Measurements from ENCODE around the gene TATDN3. TPM values are rescaled to one million over a fixed set of nuclear protein-coding genes. Genes with fewer than 3 reads are reported as not detected.
"Not testable (repeated sequence)": the region's sequence is repeated elsewhere in the genome, so short reads cannot be mapped to it uniquely, and the experiment has no call there.

Gene TATDN3
- polyA plus RNA-seq, 1 of the 3 experiments (the other 2 are of a cell fraction): 5.2 TPM

- not testable (repeated sequence) for H3F3A ChIP-seq (replicated peaks; ENCODE audit: insufficient read depth); H3K27me3 ChIP-seq (ENCODE audit: insufficient read depth); H3K4me1 ChIP-seq (ENCODE audit: control insufficient read depth in 1 of 2, insufficient read depth in 2 of 2, low read depth in 1 of 2, low read length in 1 of 2); DNase-seq; H3K9ac ChIP-seq; H3K4me3 ChIP-seq (ENCODE audit: low read depth in 2 of 2, low read length in 1 of 2); H3K36me3 ChIP-seq (replicated peaks in 1 of 2; ENCODE audit: control insufficient read depth in 1 of 2, insufficient read depth in 2 of 2, low read length in 1 of 2); H3K4me2 ChIP-seq; H3K9me3 ChIP-seq; H3K27ac ChIP-seq (ENCODE audit: low read depth in 2 of 2, low read length in 1 of 2); H3K9me2 ChIP-seq; H4K20me1 ChIP-seq (ENCODE audit: insufficient read depth); H2AFZ ChIP-seq (ENCODE audit: low read depth); H3K79me2 ChIP-seq (ENCODE audit: insufficient read depth)
- POLR2A ChIA-PET: interaction anchor here (1.2 kb wide), 1 partner anchor 24 kb away, joined by 3 read pairs; the partner anchor contains the start of gene FLVCR1
- CTCF ChIA-PET: interaction anchor here (0.7 to 1.3 kb wide), 2 partner anchors 25 to 57 kb away, joined by 3 read pairs; partner anchors contain the start of gene FLVCR1
- WGBS (ENCODE audit: low lambda C conversion rate): 82% methylated on average over 8 of the region's 8 CpGs
Measured at GRCh38 chr1:212833211-212834207, 41.8 kb downstream of the TATDN3 start.

GRCh38 chr1:212838145-212838544 lies 46.5 kb downstream of the TATDN3 start:
- Histone ChIP-seq H3F3A (replicated peaks; ENCODE audit: insufficient read depth) (no peaks in the 10 kb centered on the region), H3K4me1 (ENCODE audit: control insufficient read depth in 1 of 2, insufficient read depth in 2 of 2, low read depth in 1 of 2, low read length in 1 of 2) (no peaks in the 10 kb centered on the region), H3K9me2 (no peaks in the 10 kb centered on the region), H2AFZ (ENCODE audit: low read depth) (no peak overlapping the region), H3K9me3 (no peaks in the 10 kb centered on the region), H3K27ac (ENCODE audit: low read depth in 2 of 2, low read length in 1 of 2) (no peak overlapping the region), H3K9ac (no peak overlapping the region), H3K4me2 (no peak overlapping the region), H3K79me2 (ENCODE audit: insufficient read depth) (no peaks in the 10 kb centered on the region), H4K20me1 (ENCODE audit: insufficient read depth) (no peaks in the 10 kb centered on the region), H3K27me3 (ENCODE audit: insufficient read depth) (no peaks in the 10 kb centered on the region), H3K4me3 (ENCODE audit: low read depth in 2 of 2, low read length in 1 of 2) (no peak overlapping the region), H3K36me3 (replicated peaks in 1 of 2; ENCODE audit: control insufficient read depth in 1 of 2, insufficient read depth in 2 of 2, low read length in 1 of 2) (no peaks in the 10 kb centered on the region)
- TF ChIP-seq USF2 (IDR thresholded peaks at IDR 0.05; ENCODE audit: borderline replicate concordance, low read depth, low read length) (no peak), SMC3 (IDR thresholded peaks at IDR 0.05; ENCODE audit: low read depth, low read length) (no peak), RXRA (IDR thresholded peaks at IDR 0.05; ENCODE audit: borderline replicate concordance, low read depth) (no peak), GABPA (IDR thresholded peaks at IDR 0.05; ENCODE audit: low read depth) (no peak), EZH2phosphoT487 (IDR thresholded peaks at IDR 0.05; ENCODE audit: borderline replicate concordance, low read depth) (no peak), MXI1 (IDR thresholded peaks at IDR 0.05; ENCODE audit: low read depth, low read length) (no peak), ZBTB33 (IDR thresholded peaks at IDR 0.05; ENCODE audit: borderline replicate concordance, low read depth) (no peak), PBX3 (IDR thresholded peaks at IDR 0.05) (no peak), MAX (IDR thresholded peaks at IDR 0.05; ENCODE audit: low read depth) (no peak), NRF1 (IDR thresholded peaks at IDR 0.05; ENCODE audit: low read depth, low read length) (no peak)
- POLR2A ChIA-PET: no interaction called here
- 90% methylated on average over 5 of the region's 5 CpGs for WGBS (ENCODE audit: low lambda C conversion rate)
- DNase-seq: no peak
- CTCF ChIA-PET: no interaction called here

- H2AFZ ChIP-seq (ENCODE audit: low read depth); H3K4me1 ChIP-seq (ENCODE audit: control insufficient read depth in 1 of 2, insufficient read depth in 2 of 2, low read depth in 1 of 2, low read length in 1 of 2); POLR2A ChIA-PET; H3F3A ChIP-seq (replicated peaks; ENCODE audit: insufficient read depth); H4K20me1 ChIP-seq (ENCODE audit: insufficient read depth); H3K79me2 ChIP-seq (ENCODE audit: insufficient read depth); H3K27me3 ChIP-seq (ENCODE audit: insufficient read depth); H3K27ac ChIP-seq (ENCODE audit: low read depth in 2 of 2, low read length in 1 of 2); H3K4me2 ChIP-seq; H3K9ac ChIP-seq; H3K4me3 ChIP-seq (ENCODE audit: low read depth in 2 of 2, low read length in 1 of 2); DNase-seq; H3K36me3 ChIP-seq (replicated peaks in 1 of 2; ENCODE audit: control insufficient read depth in 1 of 2, insufficient read depth in 2 of 2, low read length in 1 of 2); CTCF ChIA-PET; H3K9me3 ChIP-seq; H3K9me2 ChIP-seq: not testable (repeated sequence)
- 60% methylated on average over 3 of the region's 3 CpGs for WGBS (ENCODE audit: low lambda C conversion rate)
Measured at GRCh38 chr1:212844521-212844920, 52.8 kb downstream of the TATDN3 start.
